Left ventricle myocardium inferior (tissue), 1 donor: ENCODE measurements around the gene GBP3. TPM values are rescaled to one million over a fixed set of nuclear protein-coding genes. Genes with fewer than 3 reads are reported as not detected.
"Not testable (repeated sequence)": the region's sequence is repeated elsewhere in the genome, so short reads cannot be mapped to it uniquely, and the experiment has no call there.

Source experiments
- DNase-seq: peaks from one replicate; pipeline ENCODE4 v3.0.0-alpha.2; 2020
- H3K27ac ChIP-seq: fragments of 200-600 bp; replicated peaks from 2 replicates; pipeline ENCODE4 v1.8.0; 2021
- H3K27me3 ChIP-seq: fragments of 200-600 bp; 2 replicates; pipeline ENCODE4 v1.8.0; 2021; ENCODE audit warnings: low read depth
- H3K36me3 ChIP-seq: fragments of 200-600 bp; 2 replicates; pipeline ENCODE4 v1.8.0; 2021
- H3K4me1 ChIP-seq: fragments of 200-600 bp; 2 replicates; pipeline ENCODE4 v1.8.0; 2021
- H3K4me3 ChIP-seq: fragments of 200-600 bp; 2 replicates; pipeline ENCODE4 v1.8.0; 2021; ENCODE audit warnings: mild to moderate bottlenecking, moderate library complexity
- H3K9me3 ChIP-seq: fragments of 200-600 bp; replicated peaks from 2 replicates; pipeline ENCODE4 v1.8.0; 2021
- CTCF ChIP-seq: fragments of 200-600 bp; IDR thresholded peaks from 2 replicates; pipeline ENCODE4 v1.8.0; 2021; ENCODE audit warnings: antibody characterized with exemption, mild to moderate bottlenecking, borderline replicate concordance
- intact Hi-C: fragments of 100-400 bp; cut with micrococcal nuclease; formaldehyde crosslinking; loops from one replicate; pipeline ENCODE4 v1.11.0; 2022
- total RNA-seq: library from RNA; stranded (reverse); fragmentation: NEBNext Ultra II Directional; extraction: Animal tissue kit (Norgen Biotek cat#: 25700); gene quantifications from one replicate; pipeline ENCODE4 v1.2.1, GENCODE V29; 2021
- donor health status: DM: no; HTN: yes; CAD: no; lungs with severe emphysema.

Gene GBP3
- total RNA-seq, 1 donor from 2014 or later, result 7.9 TPM

DNA sequence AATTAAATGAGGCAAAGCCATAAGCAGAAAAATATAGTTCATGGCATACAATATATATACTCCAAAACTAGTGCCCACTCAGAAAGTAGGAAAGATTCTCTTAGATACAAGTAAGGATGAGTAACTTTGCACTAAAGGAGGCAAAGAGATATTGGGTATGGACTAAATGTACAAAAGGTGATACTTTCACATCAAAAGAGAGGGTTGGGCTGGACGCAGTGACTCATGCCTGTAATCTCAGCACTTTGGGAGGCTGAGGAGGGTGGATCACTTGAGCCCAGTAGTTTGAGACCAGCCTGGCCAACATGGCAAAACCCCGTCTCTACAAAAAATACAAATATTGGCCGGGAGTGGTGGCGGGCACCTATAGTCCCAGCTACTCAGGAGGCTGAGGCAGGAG lies 37.0 kb downstream of the GBP3 start:
- no peaks in the 10 kb centered on the region for H3K27me3 ChIP-seq
- no peak for DNase-seq
- peaks cover 59% of the 10 kb centered on the region for H3K4me1 ChIP-seq
- peak overlapping the region; percentile 75 for H3K27ac ChIP-seq
- H3K4me3 ChIP-seq, result no peak overlapping the region
- no peaks in the 10 kb centered on the region for H3K9me3 ChIP-seq
- H3K36me3 ChIP-seq, result peaks cover 34% of the 10 kb centered on the region
- intact Hi-C loops, result no loop called here
- TF ChIP-seq CTCF, result no peak

DNA sequence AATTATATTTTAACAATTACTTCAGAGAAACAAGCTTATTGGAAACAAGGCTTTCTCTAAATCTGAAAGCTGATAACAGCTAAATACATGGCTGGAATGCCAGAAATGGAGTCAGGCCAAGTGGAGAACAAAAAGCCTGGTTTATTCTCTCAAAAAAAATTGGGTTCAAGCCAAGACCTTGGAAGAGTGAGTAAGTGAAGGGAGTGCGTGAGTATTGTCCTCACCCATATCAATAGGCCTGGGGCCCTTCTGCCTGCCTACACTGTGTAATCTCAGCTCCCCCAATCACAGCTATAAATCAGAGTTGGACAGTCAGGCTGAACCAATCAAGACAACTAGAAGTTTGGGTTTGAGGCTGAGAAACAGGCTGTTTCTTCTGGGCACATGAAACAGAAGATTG lies 37.6 kb downstream of the GBP3 start:
- TF ChIP-seq CTCF, result no peak
- Histone ChIP-seq H3K4me3 (no peak overlapping the region), H3K27me3 (no peaks in the 10 kb centered on the region), H3K4me1 (peaks cover 59% of the 10 kb centered on the region), H3K27ac (peak overlapping the region; percentile 75), H3K36me3 (peaks cover 34% of the 10 kb centered on the region), H3K9me3 (no peaks in the 10 kb centered on the region)
- DNase-seq, result no peak
- intact Hi-C loops, result no loop called here

DNA sequence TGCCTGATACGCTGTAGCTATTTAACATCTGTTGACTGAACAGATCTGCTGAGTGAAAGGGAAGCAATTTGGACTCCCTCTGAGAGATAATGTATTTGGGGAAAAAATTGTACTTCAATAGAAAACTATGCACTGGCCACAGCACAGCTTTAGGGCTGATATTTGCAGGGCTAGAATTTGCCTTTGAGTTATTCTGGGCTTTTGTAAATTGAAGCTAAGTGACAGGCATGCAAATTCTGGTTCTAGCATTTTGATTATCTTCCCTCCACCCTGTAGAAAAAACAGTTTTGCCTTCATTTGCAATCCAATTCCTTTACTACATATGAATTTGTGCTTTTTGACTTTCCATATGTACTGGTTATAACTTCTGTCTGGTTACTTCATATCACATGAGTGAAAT lies 38.1 kb downstream of the GBP3 start:
- Histone ChIP-seq H3K27me3 (no peaks in the 10 kb centered on the region), H3K27ac (peak overlapping the region; percentile 75), H3K4me3 (peak overlapping the region; percentile 49), H3K9me3 (no peaks in the 10 kb centered on the region), H3K4me1 (peaks cover 59% of the 10 kb centered on the region), H3K36me3 (peaks cover 34% of the 10 kb centered on the region)
- no peak for DNase-seq
- intact Hi-C loops, result no loop called here
- TF ChIP-seq CTCF, result no peak

DNA sequence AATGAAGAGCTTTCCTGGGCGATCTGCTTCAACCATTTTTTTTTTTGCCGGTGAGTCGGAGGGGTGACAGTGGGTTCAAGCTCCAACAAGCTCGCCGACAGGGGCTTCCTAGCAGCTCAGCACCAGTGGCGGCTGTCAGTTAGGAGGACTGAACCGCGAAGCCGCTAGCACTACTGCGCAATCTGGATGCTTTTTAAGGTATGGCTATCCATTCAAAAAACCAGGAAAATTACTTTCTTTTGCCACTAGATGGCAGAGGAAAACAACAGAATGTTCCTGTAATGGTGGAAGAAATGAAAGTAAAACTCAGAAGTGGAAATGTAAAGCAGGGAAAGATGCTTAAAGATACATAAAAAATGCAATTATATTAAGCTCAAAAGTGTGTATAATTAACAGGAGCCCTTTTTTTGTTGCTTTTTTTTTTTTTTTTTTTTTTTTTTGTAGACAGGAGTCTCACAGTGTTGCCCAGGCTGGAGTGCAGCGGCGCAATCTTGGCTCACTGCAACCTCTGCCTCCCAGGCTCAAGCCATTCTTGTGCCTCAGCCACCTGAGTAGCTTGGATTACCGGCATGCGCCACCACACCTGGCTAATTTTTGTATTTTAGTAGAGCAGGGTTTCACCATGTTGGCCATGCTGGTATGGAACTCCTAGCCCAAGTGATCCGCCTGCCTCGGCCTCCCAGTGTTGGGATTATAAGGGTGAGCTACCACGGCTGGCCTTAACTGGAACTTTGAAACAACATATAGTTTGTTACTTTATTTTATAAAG lies 38.7 kb downstream of the GBP3 start:
- Histone ChIP-seq H3K4me3 (peak overlapping the region; percentile 49), H3K27ac (peak overlapping the region; percentile 75), H3K36me3 (peaks cover 36% of the 10 kb centered on the region), H3K4me1 (peaks cover 59% of the 10 kb centered on the region), H3K9me3 (no peaks in the 10 kb centered on the region), H3K27me3 (no peaks in the 10 kb centered on the region)
- intact Hi-C loops, result no loop called here
- DNase-seq, result no peak
- TF ChIP-seq CTCF, result peak; percentile 73

DNA sequence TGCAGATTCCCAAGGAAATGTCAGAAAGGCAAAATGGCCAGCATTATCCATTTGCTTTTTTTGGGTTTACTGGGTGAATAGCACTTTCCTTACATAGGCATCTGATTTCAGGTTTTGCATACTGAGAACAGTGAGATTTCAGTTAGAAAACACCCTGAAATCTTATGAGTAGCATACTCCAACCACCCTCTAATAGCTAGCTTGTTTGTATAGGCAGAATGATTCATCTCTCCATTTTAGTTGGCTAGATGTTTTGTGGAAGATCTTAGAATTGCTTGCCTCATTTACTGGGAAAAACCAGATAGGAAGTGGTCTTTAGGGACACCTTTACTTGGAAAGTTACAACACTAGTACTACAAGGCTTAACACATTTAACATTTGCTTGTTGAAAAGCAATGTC lies 40.6 kb downstream of the GBP3 start:
- no peaks in the 10 kb centered on the region for H3K27me3 ChIP-seq
- TF ChIP-seq CTCF, result no peak
- intact Hi-C loops, result no loop called here
- no peak overlapping the region for H3K4me3 ChIP-seq
- H3K36me3 ChIP-seq, result peaks cover 34% of the 10 kb centered on the region
- no peaks in the 10 kb centered on the region for H3K9me3 ChIP-seq
- H3K4me1 ChIP-seq, result peaks cover 55% of the 10 kb centered on the region
- DNase-seq, result no peak
- H3K27ac ChIP-seq, result no peak overlapping the region

- DNase-seq, H3K4me3 ChIP-seq, intact Hi-C loops, H3K27me3 ChIP-seq, H3K9me3 ChIP-seq: not testable (repeated sequence)
- Histone ChIP-seq H3K36me3 (peaks cover 29% of the 10 kb centered on the region), H3K4me1 (peaks cover 55% of the 10 kb centered on the region), H3K27ac (peak overlapping the region; percentile 2)
Measured at GRCh38 chr1:88981506-88981905, 41.2 kb downstream of the GBP3 start.
